ENCODE results near the gene SYNE4. TPM values are rescaled to one million over a fixed set of nuclear protein-coding genes. Genes with fewer than 3 reads are reported as not detected.

SYNE4 gene
- total and polyA plus RNA-seq, 2 of the 13 experiments (the other 11 are each of a cell fraction or from before 2014, with no cell fraction given) = 13.7 to 23.0 TPM

GRCh38 chr19:35986664-35987570, 21.7 kb downstream of the SYNE4 start (continued):
- TF ChIP-seq, protein P1, sequence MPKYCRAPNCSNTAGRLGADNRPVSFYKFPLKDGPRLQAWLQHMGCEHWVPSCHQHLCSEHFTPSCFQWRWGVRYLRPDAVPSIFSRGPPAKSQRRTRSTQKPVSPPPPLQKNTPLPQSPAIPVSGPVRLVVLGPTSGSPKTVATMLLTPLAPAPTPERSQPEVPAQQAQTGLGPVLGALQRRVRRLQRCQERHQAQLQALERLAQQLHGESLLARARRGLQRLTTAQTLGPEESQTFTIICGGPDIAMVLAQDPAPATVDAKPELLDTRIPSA (CRISPR knock-in tag; IDR thresholded peaks at IDR 0.05; ENCODE audit: borderline replicate concordance) = no peak
- TF ChIP-seq ISL2 (CRISPR knock-in tag; IDR thresholded peaks at IDR 0.05) (no peak), UBTF (CRISPR knock-in tag; IDR thresholded peaks at IDR 0.05) (peak; percentile 38; the same call in 1 of the 2 replicates), ZNF20 (CRISPR knock-in tag; IDR thresholded peaks at IDR 0.05) (no peak), AGO2 (optimal IDR thresholded peaks at IDR 0.05; ENCODE audit: low read depth, low read length) (no peak), KDM5A (IDR thresholded peaks at IDR 0.05; ENCODE audit: borderline replicate concordance, low read length) (no peak), ISX (CRISPR knock-in tag; conservative IDR thresholded peaks at IDR 0.05) (no peak), ZEB1 (IDR thresholded peaks at IDR 0.05; ENCODE audit: insufficient replicate concordance, low read depth) (no peak), MYPOP (CRISPR knock-in tag; IDR thresholded peaks at IDR 0.05) (peak; percentile 75; the same call in 1 of the 2 replicates), RFXAP (CRISPR knock-in tag; IDR thresholded peaks at IDR 0.05; ENCODE audit: borderline replicate concordance) (no peak), ZNF788 (CRISPR knock-in tag; IDR thresholded peaks at IDR 0.05; ENCODE audit: borderline replicate concordance) (no peak), SUZ12 (IDR thresholded peaks at IDR 0.05; ENCODE audit: low read depth, low read length) (no peak), TRIM24 (CRISPR knock-in tag; IDR thresholded peaks at IDR 0.05) (no peak), U2AF2 (IDR thresholded peaks at IDR 0.05; ENCODE audit: low read depth, low read length) (no peak), ZKSCAN8 (CRISPR knock-in tag; IDR thresholded peaks at IDR 0.05; ENCODE audit: borderline replicate concordance) (no peak)
- TF ChIP-seq, protein P2, sequence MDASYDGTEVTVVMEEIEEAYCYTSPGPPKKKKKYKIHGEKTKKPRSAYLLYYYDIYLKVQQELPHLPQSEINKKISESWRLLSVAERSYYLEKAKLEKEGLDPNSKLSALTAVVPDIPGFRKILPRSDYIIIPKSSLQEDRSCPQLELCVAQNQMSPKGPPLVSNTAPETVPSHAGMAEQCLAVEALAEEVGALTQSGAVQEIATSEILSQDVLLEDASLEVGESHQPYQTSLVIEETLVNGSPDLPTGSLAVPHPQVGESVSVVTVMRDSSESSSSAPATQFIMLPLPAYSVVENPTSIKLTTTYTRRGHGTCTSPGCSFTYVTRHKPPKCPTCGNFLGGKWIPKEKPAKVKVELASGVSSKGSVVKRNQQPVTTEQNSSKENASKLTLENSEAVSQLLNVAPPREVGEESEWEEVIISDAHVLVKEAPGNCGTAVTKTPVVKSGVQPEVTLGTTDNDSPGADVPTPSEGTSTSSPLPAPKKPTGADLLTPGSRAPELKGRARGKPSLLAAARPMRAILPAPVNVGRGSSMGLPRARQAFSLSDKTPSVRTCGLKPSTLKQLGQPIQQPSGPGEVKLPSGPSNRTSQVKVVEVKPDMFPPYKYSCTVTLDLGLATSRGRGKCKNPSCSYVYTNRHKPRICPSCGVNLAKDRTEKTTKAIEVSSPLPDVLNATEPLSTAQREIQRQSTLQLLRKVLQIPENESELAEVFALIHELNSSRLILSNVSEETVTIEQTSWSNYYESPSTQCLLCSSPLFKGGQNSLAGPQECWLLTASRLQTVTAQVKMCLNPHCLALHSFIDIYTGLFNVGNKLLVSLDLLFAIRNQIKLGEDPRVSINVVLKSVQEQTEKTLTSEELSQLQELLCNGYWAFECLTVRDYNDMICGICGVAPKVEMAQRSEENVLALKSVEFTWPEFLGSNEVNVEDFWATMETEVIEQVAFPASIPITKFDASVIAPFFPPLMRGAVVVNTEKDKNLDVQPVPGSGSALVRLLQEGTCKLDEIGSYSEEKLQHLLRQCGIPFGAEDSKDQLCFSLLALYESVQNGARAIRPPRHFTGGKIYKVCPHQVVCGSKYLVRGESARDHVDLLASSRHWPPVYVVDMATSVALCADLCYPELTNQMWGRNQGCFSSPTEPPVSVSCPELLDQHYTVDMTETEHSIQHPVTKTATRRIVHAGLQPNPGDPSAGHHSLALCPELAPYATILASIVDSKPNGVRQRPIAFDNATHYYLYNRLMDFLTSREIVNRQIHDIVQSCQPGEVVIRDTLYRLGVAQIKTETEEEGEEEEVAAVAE (CRISPR knock-in tag; IDR thresholded peaks at IDR 0.05; ENCODE audit: borderline replicate concordance) = no peak

Data from HepG2 (cell line).